Sigmoid colon (tissue), 7 donors: ENCODE results near the gene STAG1. TPM values are rescaled to one million over a fixed set of nuclear protein-coding genes. Genes with fewer than 3 reads are reported as not detected.
"Not testable (repeated sequence)": the region's sequence is repeated elsewhere in the genome, so short reads cannot be mapped to it uniquely, and the experiment has no call there.

Experiments used
- DNase-seq: peaks from one replicate; pipeline ENCODE4 v3.0.0-alpha.2; 2019
- H3K27ac ChIP-seq, 4 donors: fragments of 200-600 bp; sonication (generic); one replicate each; pipeline ENCODE4 v1.5.1; 2016 to 2019; ENCODE audit warnings: mild to moderate bottlenecking in 1 of 4
- H3K27me3 ChIP-seq, 3 donors: fragments of 200-600 bp; sonication (generic); one replicate each; pipeline ENCODE4 v1.5.1; 2019; ENCODE audit warnings: mild to moderate bottlenecking in 1 of 3
- H3K36me3 ChIP-seq, 4 donors: fragments of 200-600 bp; sonication (generic); one replicate each; pipeline ENCODE4 v1.5.1; 2016 to 2019
- H3K4me1 ChIP-seq, 4 donors: fragments of 200-600 bp; sonication (generic); one replicate each; pipeline ENCODE4 v1.5.1; 2017 to 2019
- H3K4me3 ChIP-seq, 4 donors: fragments of 200-600 bp; sonication (generic); one replicate each; pipeline ENCODE4 v1.5.1; 2017 to 2019; ENCODE audit warnings: mild to moderate bottlenecking in 2 of 4, moderate library complexity in 1 of 4
- H3K9me3 ChIP-seq, 4 donors: fragments of 200-600 bp in 3 of 4; sonication (generic) in 3 of 4; one replicate each; pipeline versions ENCODE4 v1.5.1 to v1.6.1; 2013 to 2019
- CTCF ChIP-seq, 4 experiments: fragments of 450-650 bp in 3 of 4; fragments of 200-600 bp in 1 of 4; IDR thresholded peaks; one replicate each; pipeline ENCODE4 v1.5.1; 2016 to 2019; ENCODE audit warnings: antibody characterized with exemption in 4 of 4, mild to moderate bottlenecking in 3 of 4, moderate library complexity in 2 of 4
- EP300 ChIP-seq, 4 donors: sonication (generic); formaldehyde crosslinking; IDR thresholded peaks; one replicate each; pipeline ENCODE4 v1.6.1; 2017; ENCODE audit warnings: antibody characterized with exemption in 4 of 4
- POLR2A ChIP-seq, 2 donors: fragments of 450-650 bp; IDR thresholded peaks; one replicate each; pipeline ENCODE4 v1.6.1; 2016; ENCODE audit warnings: antibody characterized with exemption in 2 of 2, mild to moderate bottlenecking in 2 of 2, moderate library complexity in 2 of 2
- POLR2AphosphoS5 ChIP-seq, 4 donors: sonication (generic); formaldehyde crosslinking; IDR thresholded peaks; one replicate each; pipeline ENCODE4 v1.6.1; 2017; ENCODE audit warnings: antibody characterized with exemption in 4 of 4
- WGBS, 2 donors: extraction: QIAGEN DNeasy Blood & Tissue Kit; methylation state at CpG; one replicate each; pipeline ENCODE4 v1.1.7; 2013; 5-methylcytosine and 5-hydroxymethylcytosine counted together
- intact Hi-C: fragments of 100-400 bp; cut with DNase I; formaldehyde crosslinking; loops from one replicate; pipeline ENCODE4 v1.15.1; 2023
- polyA plus RNA-seq, 3 donors: library from polyadenylated mRNA; stranded (reverse); fragments of 200-250 nt; gene quantifications; one replicate each; pipeline ENCODE4 v1.2.3, GENCODE V29; 2013
- total RNA-seq, 4 donors: library from RNA; depleted of rRNA; stranded (reverse); fragments of >200 nt; gene quantifications; one replicate each; pipeline ENCODE4 v1.1.0, GENCODE V29; 2016
- donor health status: healthy with polysubstance abuse.
- donor health status: Bipolar disorder and iron deficiency.
- donor health status: healthy.

STAG1 gene
- total and polyA plus RNA-seq, 7 donors: 12.0 to 52.8 (median 37.3) TPM

- WGBS, 2 donors: 96 to 99% methylated on average over 4 of the region's 4 CpGs
- no peaks in the 10 kb centered on the region for H3K4me1 ChIP-seq
- no peak for DNase-seq
- H3K36me3 ChIP-seq: peaks cover 5 to 69% (median 19%) of the 10 kb centered on the region in 4 donors
- no peak overlapping the region for H3K4me3 ChIP-seq
- H3K9me3 ChIP-seq: no peaks in the 10 kb centered on the region
- TF ChIP-seq EP300 (IDR thresholded peaks at IDR 0.05) (no peak), CTCF (IDR thresholded peaks at IDR 0.05) (no peak), POLR2A (IDR thresholded peaks at IDR 0.05) (no peak), POLR2AphosphoS5 (IDR thresholded peaks at IDR 0.05) (no peak)
- H3K27me3 ChIP-seq: no peaks in the 10 kb centered on the region
- no peak overlapping the region for H3K27ac ChIP-seq
- intact Hi-C loops: no loop called here
Observed at GRCh38 chr3:136336329-136337100, 415.7 kb downstream of the STAG1 start.

- H3K9me3 ChIP-seq, DNase-seq, H3K4me3 ChIP-seq, H3K27me3 ChIP-seq, intact Hi-C loops, H3K4me1 ChIP-seq, H3K27ac ChIP-seq: not testable (repeated sequence)
- peaks cover 0 to 55% (median 12%) of the 10 kb centered on the region in 4 donors for H3K36me3 ChIP-seq
- WGBS, 2 donors: 97 to 98% methylated on average over 6 of the region's 6 CpGs
Observed at GRCh38 chr3:136334726-136335125, 417.5 kb downstream of the STAG1 start.

DNA sequence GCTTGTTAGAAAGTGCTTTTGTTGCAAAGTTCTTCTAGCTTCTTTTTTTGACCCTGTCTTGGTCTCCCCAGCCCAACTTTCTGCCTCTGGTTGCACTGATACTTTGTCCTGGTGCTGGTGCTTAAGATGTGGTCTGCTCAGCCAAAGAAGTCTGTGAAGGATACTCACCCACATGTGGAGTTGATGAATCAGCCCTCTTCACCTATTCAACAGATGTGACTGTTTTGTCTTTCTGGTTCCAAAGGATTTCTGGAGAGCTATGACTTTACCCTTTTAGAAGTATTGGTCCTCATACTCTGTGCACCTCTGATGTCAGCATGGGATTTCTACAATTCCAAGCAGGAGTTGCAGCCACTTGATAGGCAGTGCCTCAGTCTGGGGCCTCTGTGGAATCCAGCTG is 418.0 kb downstream of the STAG1 start:
- Histone ChIP-seq H3K27me3 (no peaks in the 10 kb centered on the region), H3K9me3 (no peaks in the 10 kb centered on the region), H3K27ac (no peak overlapping the region), H3K4me1 (no peaks in the 10 kb centered on the region), H3K4me3 (no peak overlapping the region), H3K36me3 (peaks cover 0 to 55% (median 14%) of the 10 kb centered on the region in 4 donors)
- TF ChIP-seq POLR2AphosphoS5 (IDR thresholded peaks at IDR 0.05): no peak
- no peak for TF ChIP-seq POLR2A (IDR thresholded peaks at IDR 0.05)
- no peak for TF ChIP-seq EP300 (IDR thresholded peaks at IDR 0.05)
- TF ChIP-seq CTCF (IDR thresholded peaks at IDR 0.05): no peak
- intact Hi-C loops: no loop called here
- no peak for DNase-seq

DNA sequence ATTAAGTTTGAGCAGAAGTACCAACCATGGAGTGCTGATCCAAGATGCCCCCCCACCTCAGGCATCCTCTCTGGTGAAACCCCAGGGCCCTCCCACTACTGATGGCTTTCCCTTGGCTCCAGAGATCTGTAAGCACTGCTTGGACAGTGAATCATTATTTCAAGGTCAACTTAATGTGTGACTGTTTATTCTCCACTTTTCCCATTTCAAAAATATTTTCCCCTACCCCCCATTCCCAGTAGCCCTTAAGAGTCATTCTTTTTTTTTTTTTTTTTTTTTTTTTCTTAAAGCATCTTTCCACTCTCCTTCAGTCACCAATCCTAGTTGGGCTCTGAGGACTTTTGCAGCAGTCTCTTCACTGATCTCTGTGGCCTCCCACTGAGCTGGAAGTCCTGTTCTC is 419.4 kb downstream of the STAG1 start:
- Histone ChIP-seq H3K9me3 (no peaks in the 10 kb centered on the region), H3K27me3 (no peaks in the 10 kb centered on the region), H3K36me3 (peaks cover 0 to 63% (median 21%) of the 10 kb centered on the region in 4 donors), H3K4me1 (no peaks in the 10 kb centered on the region), H3K4me3 (no peak overlapping the region), H3K27ac (no peak overlapping the region)
- intact Hi-C loops: no loop called here
- no peak for DNase-seq
- TF ChIP-seq POLR2AphosphoS5 (IDR thresholded peaks at IDR 0.05) (no peak), CTCF (IDR thresholded peaks at IDR 0.05) (no peak), EP300 (IDR thresholded peaks at IDR 0.05) (no peak), POLR2A (IDR thresholded peaks at IDR 0.05) (no peak)

- H3K36me3 ChIP-seq: peaks cover 0 to 63% (median 25%) of the 10 kb centered on the region in 4 donors
- H3K27me3 ChIP-seq: no peaks in the 10 kb centered on the region
- TF ChIP-seq POLR2AphosphoS5 (IDR thresholded peaks at IDR 0.05) (no peak), POLR2A (IDR thresholded peaks at IDR 0.05) (no peak), EP300 (IDR thresholded peaks at IDR 0.05) (no peak), CTCF (IDR thresholded peaks at IDR 0.05) (no peak)
- no peaks in the 10 kb centered on the region for H3K4me1 ChIP-seq
- 61 to 70% methylated on average over 1 of the region's 1 CpG for WGBS, 2 donors
- no peaks in the 10 kb centered on the region for H3K9me3 ChIP-seq
- intact Hi-C loops: no loop called here
- no peak overlapping the region for H3K27ac ChIP-seq
- no peak for DNase-seq
- H3K4me3 ChIP-seq: no peak overlapping the region
Observed at GRCh38 chr3:136332302-136332701, 419.9 kb downstream of the STAG1 start.
